Ovary (tissue), 3 donors: ENCODE data around the gene RFPL2.

ENCODE experiments used
- CTCF ChIP-seq, 3 donors: fragments of 450-650 bp in 2 of 3; fragments of 200-600 bp in 1 of 3; IDR thresholded peaks; one replicate each; pipeline versions ENCODE4 v1.5.1 to v1.8.0; 2016 to 2022; ENCODE audit warnings: antibody characterized with exemption in 3 of 3, mild to moderate bottlenecking in 1 of 3
- EP300 ChIP-seq: sonication (generic); formaldehyde crosslinking; IDR thresholded peaks from one replicate; pipeline ENCODE4 v1.6.1; 2017; ENCODE audit warnings: antibody characterized with exemption
- POLR2A ChIP-seq: fragments of 450-650 bp; IDR thresholded peaks from one replicate; pipeline ENCODE4 v1.6.1; 2017; ENCODE audit warnings: antibody characterized with exemption, mild to moderate bottlenecking, moderate library complexity
- donor health status: DM: no; HTN: no; CAD: no.

DNA sequence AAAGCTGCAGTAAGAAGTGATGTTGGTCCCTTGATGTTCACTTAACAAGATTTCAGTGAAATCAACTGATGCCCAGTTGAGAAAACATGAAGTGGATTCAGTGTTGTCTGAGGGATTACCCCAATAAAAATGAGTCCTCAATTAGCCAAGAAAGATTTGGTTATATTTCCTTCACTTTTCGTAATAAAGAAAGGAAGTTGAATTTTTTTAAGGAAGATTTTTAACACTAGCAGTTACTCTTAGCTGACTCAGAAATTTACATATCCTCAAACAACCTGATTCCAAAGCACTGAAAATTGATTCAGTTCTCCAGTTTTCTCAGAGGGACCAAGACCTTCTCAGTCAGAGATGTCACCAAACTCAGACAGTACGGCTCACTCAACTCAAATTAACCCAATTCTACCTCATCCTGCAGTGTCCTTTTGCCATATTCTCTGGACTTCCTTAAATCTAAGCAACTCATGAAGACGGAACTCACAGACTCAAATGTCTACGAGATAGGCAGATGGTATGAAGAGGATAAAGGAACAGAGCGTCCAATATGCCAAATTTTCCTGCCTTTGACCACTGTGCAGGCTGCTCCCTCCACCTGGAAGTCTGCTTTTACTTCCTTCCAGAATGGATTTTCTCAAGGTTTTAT lies 27.4 kb upstream of the RFPL2 start:
- TF ChIP-seq CTCF (IDR thresholded peaks at IDR 0.05), result no peak
- TF ChIP-seq EP300, result no peak
- no peak for TF ChIP-seq POLR2A
